Forelimb muscle (tissue), 1 donor: ENCODE results near the gene PGLYRP1. TPM values are rescaled to one million over a fixed set of nuclear protein-coding genes. Genes with fewer than 3 reads are reported as not detected.

Experiments used
- DNase-seq: peaks from one replicate; pipeline ENCODE4 v3.0.0-alpha.2; 2013; ENCODE audit warnings: low read depth
- polyA plus RNA-seq: library from polyadenylated mRNA; unstranded; fragments of 120-200 nt; gene quantifications from one replicate; pipeline ENCODE4 v1.2.1, GENCODE V29; 2013; ENCODE audit not compliant: insufficient read length

PGLYRP1 gene, protein sequence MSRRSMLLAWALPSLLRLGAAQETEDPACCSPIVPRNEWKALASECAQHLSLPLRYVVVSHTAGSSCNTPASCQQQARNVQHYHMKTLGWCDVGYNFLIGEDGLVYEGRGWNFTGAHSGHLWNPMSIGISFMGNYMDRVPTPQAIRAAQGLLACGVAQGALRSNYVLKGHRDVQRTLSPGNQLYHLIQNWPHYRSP
- polyA plus RNA-seq: 0.85 TPM

DNA sequence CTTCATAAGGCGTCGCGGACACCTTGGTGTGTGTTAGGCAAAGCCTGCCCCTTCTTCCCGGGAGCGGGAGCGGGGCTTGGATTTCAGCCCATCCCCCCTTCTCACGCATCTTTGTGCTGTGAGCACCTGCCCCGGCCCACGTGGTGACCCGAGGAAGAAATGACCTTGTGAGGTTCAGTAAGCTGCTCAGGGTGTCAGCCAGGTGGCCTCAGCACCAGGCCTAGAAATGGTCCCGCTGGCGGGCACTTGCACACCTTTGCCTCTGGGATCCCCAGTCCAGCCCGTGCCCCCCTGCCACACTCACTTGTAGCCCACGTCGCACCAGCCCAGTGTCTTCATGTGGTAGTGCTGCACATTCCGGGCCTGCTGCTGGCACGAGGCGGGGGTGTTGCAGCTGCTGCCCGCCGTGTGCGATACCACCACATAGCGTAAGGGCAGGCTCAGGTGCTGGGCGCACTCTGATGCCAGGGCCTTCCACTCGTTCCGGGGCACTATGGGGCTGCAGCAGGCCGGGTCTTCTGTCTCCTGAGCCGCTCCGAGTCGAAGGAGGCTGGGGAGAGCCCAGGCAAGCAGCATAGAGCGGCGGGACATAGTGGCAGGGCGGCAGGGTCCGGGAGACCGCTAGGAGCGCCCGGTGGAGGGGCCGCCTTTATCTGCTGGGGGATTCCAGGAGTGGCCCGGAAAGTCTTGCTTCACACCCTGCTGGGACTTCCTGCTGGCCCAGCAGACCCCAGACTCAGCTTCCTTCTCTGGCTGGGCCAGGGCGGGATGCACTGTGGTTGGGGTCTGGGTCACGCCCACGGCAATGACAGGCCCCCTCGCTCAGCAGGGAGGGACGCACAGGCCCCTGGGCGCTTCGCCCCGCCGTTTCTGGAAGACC lies at the start of gene PGLYRP1:
PGLYRP1 (minus strand) TSS at position 623 of the 880 bp plus-strand sequence; CDS start at position 591, 32 bp downstream.
- DNase-seq: no peak

GRCh38 chr19:46069806-46070341 lies 47.0 kb upstream of the PGLYRP1 start:
- no peak for DNase-seq

DNA sequence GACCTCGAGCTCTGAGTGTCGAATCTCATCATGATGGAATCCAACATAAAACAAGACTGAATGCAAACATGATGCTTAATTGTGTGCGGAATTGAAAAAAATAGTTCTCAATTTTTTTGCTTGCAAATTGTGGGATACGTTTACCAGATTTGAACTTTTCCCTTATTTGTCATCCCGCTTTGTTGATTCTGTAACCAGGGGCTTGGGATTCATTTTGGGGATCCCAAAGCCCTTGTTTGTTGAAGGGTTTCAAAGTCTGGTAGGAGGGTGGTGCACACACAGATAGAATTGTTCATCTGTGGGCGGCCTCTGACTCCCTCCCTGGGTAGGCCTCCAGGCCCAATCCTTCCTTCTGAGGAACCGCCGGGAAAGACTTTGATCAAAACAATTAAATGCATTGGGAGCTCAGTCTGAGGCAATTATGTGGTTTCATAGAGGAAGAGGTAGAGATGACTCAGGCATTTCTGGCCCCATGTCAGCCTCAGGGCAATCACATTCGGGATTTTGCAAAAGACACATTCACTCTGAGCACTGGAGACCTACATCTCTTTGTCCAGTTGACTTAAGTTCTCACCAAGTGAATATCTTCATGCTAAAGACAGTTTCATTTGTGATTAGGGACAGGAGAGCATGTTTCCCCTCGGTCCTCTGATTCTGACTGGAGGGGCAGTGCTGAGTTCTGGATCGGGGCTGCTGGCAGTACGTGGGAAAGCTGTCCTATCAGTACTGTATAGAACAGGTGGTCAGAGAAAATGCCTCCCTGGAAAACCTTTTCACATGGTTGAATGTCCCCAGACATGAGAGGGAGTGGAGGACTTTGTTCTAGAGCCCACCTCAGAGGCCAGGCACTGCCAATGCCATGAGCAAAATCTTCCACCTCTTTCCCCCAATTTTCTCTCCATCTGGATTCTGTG lies 45.7 kb upstream of the PGLYRP1 start:
- no peak for DNase-seq

GRCh38 chr19:46067691-46068090 lies 44.8 kb upstream of the PGLYRP1 start:
- DNase-seq: no peak

- DNase-seq: no peak
Measured at GRCh38 chr19:46066471-46066870, 43.6 kb upstream of the PGLYRP1 start.

DNA sequence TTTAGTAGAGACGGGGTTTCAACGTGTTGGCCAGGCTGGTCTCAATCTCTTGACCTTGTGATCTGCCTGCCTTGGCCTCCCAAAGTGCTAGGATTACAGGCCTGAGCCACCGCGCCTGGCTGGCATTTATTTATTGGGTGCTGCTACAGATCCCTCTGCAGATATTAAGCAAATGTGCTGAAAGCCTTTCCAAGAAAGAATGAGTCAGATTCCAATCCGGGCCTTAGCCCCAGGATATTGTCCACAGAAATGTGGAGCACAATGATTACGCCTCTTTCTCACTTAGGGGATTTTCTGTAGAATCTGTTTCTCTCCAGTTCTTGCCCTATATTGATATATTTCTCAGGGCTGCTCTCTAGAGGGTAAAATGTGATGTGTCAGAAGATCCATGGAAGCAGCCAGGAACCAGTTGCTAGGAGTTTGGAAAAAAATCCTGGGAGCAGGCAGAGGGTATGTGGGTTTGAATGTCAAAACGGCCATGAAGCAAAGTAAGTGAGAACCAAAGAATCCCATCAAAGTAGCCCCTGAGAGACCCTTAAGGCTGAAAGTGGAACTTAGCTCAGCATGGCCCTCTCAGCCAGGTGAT lies 42.7 kb upstream of the PGLYRP1 start:
- no peak for DNase-seq

- DNase-seq: no peak
Measured at GRCh38 chr19:46063201-46063600, 40.3 kb upstream of the PGLYRP1 start.

GRCh38 chr19:46060012-46060411 lies 37.2 kb upstream of the PGLYRP1 start:
- DNase-seq: no peak

DNA sequence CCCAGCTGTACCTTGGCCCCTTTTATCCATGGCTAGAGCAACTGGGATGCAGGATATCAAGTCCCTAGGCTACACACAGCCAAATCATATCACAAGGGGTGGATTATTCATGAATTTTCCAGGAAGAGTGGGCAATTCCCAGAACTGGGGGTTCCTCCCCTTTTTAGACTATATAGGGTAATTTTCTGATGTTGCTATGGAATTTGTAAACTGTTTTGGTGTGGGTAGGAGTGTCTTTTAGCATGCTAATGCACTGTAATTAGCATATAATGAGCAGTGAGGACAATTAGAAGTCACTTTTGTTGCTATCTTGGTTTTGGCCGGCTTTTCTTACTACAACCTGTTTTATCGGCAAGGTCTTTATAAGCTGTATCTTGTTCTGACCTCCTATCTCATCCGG lies 35.9 kb upstream of the PGLYRP1 start:
- DNase-seq: no peak

- no peak for DNase-seq
Measured at GRCh38 chr19:46056536-46056935, 33.7 kb upstream of the PGLYRP1 start.

DNA sequence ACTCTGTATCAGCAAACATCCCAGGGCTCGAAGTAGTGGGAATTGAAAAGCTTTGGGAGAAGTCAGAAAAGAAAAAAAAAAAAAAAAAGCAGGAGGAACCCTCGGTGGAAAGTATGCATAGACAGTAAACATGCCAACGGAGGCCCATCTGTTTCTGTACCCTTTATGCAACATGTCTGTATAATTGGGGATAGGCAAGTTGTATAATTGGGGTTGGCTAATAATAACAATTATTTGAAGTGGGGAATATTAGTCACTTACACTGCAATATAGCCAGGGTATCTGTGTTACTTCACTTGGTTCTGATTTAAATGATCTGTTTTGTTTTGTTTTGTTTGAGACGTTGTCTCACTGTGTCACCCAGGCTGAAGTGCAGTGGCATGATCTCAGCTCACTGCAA lies 30.0 kb upstream of the PGLYRP1 start:
- no peak for DNase-seq

GRCh38 chr19:46049597-46049996 lies 26.7 kb upstream of the PGLYRP1 start:
- no peak for DNase-seq

DNA sequence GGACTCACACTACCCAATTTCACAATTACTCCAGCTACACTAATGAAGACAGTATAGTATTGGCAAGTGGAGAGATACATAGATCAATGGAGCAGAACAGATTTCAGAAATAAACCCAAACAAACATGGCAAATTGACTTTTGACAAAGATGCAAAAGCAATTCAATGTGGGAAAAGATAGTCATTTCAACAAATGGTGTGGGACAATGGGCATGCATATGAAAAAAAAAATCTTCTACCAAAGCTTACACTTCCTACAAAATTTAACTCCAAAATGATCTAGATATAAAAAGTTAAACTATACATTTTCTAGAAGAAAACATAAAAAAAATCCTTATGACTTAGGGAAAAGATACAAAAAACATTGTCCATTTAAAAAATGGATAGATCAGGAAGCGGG lies 20.7 kb upstream of the PGLYRP1 start:
- no peak for DNase-seq

DNA sequence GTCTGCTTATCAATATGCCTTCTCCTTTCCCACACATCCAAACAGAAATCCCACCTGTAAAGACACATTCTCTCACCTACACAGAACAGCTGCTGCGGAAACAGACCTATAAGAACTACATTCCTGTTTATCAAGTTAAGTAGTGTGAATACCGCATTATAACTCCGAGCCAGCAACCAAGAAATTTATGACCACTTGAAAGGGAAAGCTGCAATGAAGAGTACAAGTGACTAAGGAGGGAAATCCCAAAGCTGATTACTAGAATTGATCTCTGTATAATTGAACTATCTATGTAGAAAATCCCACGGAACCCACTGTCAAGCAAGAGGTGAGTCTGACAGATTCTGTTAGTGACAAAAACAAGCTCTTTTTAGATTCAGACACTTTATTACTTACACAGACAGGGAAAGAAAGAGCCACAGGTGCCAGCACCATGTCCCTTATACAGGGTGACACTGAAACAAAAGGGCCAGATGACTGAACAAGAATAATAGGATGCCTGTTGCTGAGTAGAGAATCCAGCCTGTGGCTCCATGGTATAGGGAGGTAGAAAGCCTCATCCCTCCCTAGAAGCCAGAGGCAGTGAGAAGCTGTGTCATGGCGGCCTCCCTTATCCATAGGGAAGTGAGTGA lies 19.5 kb upstream of the PGLYRP1 start:
- DNase-seq: no peak

- DNase-seq: no peak
Measured at GRCh38 chr19:46040952-46041500, 18.2 kb upstream of the PGLYRP1 start, which contains the start of gene IGFL4. Gene IGFL4 (minus strand): TSS chr19:46041002. CDS start chr19:46040962, 40 bp downstream.

DNA sequence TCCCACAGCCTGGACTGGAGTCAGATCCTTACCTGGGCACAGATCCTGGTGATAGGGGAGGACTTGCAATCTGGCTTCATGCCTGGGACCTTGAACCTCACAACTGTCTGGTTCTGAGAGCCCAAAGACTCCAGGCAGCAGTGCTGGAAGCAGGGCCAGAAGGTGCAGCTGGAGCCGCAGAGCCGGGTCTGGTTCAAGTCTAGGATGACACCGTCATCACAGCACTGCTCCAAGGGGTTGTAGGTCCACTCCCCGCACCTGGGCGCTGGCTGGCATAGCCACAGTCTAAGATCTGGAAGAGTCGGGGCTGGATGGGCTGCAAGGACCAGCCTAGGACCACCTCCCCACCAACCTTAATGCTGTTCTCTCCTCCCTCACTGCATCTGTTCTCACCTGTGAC lies 17.3 kb upstream of the PGLYRP1 start:
- DNase-seq: no peak

DNA sequence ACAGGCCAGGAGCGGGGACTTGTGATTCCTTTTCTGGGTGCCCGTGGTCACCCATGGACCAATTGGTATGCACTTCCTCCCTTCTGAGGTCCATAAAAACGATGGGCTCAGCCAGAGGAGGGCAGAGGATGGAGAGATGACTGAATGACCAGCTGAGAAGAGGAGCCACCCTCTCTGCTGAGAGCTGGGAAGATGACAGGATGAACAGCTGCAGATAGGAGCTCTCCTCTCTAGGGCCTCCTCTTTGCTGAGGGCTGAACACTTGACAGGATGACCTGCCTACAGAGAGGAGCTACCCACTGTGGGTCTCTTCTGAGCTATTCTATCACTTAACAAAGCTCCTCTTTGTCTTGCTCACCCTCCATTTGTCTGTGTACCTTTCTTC lies 13.9 kb upstream of the PGLYRP1 start:
- DNase-seq: no peak

- DNase-seq: no peak
Measured at GRCh38 chr19:46035986-46036743, 13.3 kb upstream of the PGLYRP1 start.

GRCh38 chr19:46035546-46035945 lies 12.7 kb upstream of the PGLYRP1 start:
- DNase-seq: no peak

GRCh38 chr19:46033401-46033800 lies 10.5 kb upstream of the PGLYRP1 start:
- no peak for DNase-seq
